Subcutaneous adipose tissue (tissue), 4 donors: ENCODE results near the gene CSF2RB. TPM values are rescaled to one million over a fixed set of nuclear protein-coding genes. Genes with fewer than 3 reads are reported as not detected.

Experiments
- total RNA-seq, 4 donors: library from RNA; depleted of rRNA; stranded (reverse); fragments of >200 nt; gene quantifications; one replicate each; pipeline ENCODE4 v1.1.0, GENCODE V29; 2016
- TF ChIP-seq, protein P1 (sequence below): fragments of 450-650 bp; IDR thresholded peaks from one replicate; pipeline ENCODE4 v1.5.1; 2016; ENCODE audit warnings: low read depth, mild to moderate bottlenecking, control low read depth, antibody characterized with exemption, moderate library complexity

The CSF2RB gene
- total RNA-seq, 4 donors from 2014 or later = 5.8 to 11.7 (median 10.5) TPM

DNA sequence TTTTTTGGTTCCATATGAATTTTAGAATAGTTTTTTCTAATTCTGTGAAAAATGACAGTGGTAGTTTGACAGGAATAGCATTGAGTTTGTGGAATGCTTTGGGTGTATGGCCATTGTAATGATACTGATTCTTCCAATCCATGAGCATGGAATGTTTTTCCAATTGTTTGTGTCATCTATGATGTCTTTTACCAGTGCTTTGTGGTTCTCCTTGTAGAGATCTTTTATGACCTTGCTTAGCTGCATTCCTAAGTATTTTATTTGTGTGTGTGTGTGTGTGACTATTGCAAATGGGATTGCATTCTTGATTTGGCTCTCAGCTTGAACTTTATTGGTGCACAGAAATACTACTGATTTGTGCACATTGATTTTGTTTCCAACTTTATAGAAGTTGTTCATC, 3.0 kb upstream of the CSF2RB start:
- TF ChIP-seq, protein P1, sequence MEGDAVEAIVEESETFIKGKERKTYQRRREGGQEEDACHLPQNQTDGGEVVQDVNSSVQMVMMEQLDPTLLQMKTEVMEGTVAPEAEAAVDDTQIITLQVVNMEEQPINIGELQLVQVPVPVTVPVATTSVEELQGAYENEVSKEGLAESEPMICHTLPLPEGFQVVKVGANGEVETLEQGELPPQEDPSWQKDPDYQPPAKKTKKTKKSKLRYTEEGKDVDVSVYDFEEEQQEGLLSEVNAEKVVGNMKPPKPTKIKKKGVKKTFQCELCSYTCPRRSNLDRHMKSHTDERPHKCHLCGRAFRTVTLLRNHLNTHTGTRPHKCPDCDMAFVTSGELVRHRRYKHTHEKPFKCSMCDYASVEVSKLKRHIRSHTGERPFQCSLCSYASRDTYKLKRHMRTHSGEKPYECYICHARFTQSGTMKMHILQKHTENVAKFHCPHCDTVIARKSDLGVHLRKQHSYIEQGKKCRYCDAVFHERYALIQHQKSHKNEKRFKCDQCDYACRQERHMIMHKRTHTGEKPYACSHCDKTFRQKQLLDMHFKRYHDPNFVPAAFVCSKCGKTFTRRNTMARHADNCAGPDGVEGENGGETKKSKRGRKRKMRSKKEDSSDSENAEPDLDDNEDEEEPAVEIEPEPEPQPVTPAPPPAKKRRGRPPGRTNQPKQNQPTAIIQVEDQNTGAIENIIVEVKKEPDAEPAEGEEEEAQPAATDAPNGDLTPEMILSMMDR = no peak

DNA sequence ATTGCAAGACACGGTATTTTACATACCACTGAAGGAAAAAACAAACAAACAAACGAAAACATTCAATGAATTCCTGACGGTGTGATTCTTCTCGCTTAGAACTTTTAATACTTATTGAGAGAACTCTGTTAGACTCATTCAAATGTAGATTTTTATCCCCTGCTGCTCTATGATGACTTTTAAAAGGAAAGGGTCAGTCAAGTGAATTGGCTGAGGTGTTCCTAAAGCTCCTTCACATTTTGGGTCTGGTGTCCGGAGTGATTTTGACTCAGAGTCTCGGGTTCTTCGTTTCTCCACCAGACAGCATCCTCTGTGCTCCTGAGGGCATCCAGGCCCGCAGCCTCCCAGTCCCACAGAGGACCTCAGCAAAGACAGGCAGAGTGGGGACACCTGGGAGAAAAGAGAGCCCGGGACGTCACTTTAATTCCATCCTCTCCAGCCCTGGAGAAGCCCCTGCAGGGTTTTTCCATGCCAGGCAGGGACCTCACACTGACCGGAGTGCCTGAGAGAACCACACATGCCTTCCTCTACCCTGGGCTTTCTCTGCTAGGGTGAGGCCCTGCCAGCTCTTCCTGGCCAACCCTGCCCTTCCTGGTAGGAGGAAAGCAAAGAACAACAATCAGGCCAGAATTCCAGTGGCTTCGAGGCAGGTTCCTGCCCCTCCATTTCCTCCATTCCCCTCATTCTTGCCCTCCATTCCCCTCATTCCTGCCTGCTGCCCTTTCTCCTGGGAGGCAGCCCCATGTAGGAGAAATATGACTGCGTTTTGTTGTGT, 1.4 kb upstream of the CSF2RB start:
- TF ChIP-seq, protein P1 = no peak

DNA sequence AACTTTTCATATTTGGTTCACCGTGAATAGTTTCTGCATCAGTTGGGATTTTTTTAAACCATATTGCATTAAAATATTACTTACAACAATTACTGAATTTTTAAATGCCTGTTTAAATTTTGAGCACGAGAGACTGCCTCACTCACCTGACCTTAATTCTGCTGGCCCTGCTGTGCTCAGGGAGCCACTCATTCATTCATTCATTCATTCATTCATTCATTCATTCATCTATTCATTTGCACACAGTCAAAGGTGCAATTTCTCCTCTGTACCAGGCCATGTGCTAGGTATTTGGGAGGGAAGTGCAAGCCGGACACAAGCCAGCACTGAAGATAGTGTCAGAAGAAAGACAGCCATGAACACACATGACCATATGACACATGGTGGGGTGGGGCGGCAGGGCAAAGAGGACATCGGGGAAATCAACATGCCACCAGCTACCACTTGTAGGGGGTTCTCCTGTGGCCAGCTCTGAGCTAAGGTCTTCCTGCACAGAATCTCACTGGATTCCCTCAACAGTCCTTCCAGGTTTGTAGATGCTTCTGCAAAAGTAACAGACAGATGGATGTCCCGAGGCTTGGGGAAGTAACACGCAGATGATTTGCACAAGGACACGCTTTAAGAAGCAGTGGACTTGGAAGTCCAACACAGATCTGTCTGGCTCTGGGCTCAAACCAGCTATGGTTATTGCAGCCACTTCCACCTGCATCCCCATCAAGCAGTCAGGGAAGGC, 568 bp upstream of the CSF2RB start:
- TF ChIP-seq, protein P1 = no peak

DNA sequence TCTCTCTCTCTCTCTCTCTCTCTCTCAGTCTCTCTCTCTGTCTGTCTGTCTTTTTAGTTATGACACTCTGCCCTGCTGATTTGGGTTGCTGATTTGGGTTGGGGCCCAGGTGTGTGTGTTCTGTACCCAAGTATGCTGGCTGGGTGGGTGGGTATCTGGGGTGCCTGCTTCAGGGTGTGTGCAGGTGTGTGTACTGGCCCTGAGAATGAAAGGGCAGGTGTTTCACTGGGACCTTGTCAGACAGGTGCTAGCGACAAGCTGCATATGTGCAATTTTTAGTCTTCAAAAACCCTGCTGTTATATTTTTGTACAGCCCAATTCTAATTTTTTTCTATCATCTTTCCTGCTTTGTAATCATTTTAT, 943 bp downstream of the CSF2RB start:
- TF ChIP-seq, protein P1 = no peak

DNA sequence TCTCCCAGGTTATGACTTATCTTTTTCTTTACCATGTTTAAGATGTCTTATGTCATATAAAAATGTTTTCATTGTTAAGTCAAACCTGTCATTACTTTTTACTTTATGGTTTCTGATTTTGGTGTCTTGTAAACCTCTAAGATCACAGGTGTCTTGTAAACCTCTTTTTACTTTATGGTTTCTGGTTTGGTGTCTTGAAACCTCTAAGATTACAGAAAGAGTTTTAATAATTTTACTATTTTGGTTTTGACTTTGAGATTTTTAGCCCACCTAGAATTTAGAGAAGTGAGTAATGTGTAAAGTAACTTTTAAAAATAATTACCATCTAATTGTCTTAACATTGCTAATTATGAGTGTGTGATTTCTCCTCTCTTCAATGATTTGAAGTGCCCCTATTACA, 2.6 kb downstream of the CSF2RB start:
- TF ChIP-seq, protein P1 = no peak

DNA sequence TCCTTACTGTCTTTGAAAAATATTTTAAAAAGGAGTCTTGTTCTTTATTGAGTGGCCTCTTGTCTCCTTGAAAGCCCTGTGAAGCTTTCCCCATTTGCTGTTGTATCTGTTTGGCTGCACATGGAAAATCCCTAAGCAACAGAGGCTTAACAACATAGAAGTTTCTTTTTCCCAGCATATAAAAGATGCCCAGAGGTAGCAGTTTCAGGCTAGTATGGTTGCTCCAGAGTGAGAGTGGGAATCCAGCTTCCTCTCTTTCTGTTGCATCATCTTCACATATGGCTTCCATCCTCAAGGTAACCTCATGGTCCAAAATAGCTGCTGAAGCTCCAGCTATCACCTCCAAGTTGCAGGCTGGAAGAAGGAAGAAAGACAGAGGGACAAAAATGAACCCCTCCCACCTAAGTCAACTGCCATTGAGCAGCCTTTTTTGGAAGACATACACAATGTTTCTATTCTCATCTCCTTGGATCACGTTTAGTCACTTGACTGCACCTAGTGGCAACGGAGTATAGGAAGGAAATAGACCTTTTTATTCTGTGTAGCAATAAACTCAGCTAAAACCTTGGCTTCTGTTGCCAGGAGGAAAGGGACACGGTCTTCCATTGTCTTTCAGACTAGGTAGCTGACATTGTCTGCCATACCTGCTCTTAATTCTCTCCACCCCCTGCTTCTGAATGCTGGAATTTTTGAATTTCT, 5.3 kb downstream of the CSF2RB start:
- TF ChIP-seq, protein P1 = no peak
